GM21381 (cell line): ENCODE data around the gene DBH.

ENCODE experiments used
- ATAC-seq: cut with Tn5 transposase; IDR thresholded peaks from one replicate; pipeline ENCODE4 v1.9.1; 2021; ENCODE audit warnings: mild to moderate bottlenecking, moderate library complexity; ENCODE audit not compliant: unreplicated experiment

Gene DBH

DNA sequence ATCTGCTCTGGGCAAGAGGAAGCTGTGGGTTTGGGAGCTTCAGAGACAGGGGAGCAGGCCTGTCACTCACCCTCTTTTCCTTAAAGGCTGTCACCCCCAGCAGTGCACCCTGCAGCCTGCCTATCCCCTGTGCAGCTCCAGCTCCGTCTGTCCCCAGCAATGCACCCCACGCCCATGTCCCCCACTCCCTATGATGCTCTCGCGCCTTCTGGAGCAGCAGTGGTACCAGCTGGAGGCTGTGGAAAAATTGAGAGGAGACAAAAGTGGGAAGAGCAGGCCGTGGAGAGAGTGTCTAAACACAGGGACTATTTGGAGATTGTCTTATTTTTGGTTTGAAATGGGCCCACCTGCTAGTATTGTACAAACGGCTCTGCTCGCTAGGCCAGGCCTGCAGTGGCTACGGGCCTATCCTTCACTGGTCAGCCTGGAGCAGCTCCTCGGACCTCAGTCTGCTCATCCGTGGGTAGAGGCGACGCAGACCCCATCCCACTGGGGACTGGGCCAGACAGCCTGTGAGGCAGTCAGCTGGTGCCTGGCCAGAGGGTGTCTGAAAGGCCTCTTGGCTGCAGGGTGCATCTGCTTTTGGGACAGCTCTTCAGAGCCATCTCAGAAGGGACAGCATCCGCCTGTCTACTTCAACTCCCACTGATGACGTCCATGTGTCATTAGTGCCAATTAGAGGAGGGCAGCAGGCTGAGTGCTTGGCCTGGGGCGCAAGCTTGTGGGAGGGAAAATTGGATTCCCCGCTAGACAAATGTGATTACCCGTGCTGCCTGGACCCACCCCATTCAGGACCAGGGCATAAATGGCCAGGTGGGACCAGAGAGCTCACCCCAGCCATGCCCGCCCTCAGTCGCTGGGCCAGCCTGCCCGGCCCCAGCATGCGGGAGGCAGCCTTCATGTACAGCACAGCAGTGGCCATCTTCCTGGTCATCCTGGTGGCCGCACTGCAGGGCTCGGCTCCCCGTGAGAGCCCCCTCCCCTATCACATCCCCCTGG lies at the start of gene DBH:
TSS of gene DBH (plus strand) at position 831 of the 999 bp plus-strand sequence. CDS start at position 840, 9 bp downstream.
- no peak for ATAC-seq

DNA sequence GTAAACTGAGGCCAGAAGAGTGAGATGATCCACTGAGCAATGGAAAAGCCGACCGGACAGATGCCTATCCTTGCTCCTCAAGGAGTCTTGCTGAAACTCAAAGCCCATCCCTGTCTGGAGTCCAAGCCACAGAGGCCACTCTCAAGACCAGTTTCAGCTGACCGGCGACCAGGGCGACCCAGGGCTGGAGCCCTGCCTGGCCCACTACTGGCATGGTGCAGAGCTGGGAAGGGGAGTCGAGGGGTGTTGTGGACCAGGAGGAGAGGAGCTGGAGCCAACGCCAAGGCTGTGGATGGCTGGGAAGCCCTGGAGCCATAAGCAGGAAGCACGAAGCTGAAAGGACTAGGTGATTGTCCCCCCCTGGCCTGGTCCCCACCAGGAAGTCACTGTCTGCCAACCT lies 49.1 kb upstream of the DBH start:
- ATAC-seq, result no peak

DNA sequence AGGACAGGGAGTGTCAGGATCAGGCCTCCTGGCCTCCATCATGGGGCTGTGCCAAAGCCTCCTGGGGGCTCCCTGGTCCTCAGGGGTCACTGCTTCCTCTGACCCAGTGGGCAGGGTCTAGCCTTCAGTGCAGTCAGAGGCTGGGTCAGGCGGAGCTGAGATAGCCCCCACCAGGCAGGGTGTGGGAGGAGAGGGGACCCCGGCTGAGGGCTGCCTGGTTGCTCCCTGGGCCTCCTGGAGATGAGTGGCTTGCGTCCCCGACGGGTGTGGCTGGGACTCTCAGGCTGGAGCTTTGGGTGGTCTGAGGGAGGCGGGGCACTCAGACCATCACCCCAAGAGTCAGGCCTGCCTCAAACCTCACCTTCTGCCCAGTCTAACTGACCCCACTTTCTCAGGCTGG lies 48.7 kb upstream of the DBH start:
- no peak for ATAC-seq

DNA sequence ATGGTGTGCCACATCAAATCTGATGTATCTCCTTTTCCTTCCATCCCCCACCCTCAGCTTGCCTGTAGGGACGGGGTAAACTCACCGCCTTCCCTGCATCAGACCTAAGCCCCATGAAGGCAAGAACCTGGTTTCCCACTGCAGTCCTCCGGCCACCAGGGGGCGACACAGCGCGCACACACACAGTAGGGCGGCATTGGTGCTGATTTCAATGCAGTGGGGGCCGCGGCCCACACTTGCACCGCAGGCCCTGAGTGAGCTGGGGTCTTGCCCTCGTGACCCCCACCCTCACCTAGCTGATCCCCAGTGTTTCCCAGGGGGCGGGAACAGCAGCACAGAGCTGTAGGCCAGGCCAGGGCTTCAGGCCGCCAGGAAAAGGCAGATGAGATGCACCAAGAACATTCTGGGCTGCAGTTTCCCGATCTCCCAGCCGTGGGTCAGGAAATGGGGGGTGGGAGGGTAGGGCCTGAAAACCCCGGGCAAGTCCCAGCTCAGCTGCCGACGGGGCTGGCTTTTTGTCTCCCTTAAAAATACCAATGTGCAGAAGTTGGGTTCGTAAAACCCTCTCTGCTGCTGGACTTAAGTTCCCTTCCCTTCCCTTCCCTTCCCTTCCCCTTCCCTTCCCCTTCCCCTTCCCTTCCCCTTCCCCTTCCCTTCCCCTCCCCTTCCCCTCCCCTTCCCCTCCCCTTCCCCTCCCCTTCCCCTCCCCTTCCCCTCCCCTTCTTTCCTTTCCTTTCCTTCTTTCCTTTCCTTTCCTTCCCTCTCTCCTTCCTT lies 46.5 kb upstream of the DBH start:
- ATAC-seq, result no peak

DNA sequence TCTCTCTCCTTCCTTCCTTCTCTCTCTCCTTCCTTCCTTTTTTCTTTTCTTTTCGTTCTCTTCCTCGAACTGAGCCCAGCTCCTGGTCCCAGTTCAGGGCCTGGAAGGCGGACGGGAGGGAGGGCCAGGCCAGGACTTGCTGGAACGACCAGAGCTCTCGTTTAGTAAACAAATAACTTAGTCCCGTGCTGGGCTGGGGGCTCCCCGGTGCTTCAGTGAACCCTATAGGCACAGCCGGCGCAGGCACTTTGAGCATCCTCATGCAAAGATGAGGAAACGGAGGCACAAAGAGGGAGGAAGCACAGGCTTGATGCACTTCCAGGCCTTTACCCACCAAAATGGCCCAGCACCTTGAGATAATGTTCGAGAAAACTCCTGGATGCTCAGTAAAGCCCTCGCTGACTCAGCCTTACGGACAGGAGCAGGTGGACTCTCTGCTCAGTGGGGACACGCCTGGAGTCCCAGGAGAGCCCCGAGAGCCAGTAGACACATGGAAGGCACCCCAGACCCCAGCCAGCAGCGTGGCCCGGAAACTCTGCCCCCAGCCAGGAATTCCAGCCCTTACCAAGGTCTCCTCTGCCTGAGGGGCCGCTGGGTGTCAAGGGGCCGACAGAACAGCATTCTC lies 45.8 kb upstream of the DBH start:
- ATAC-seq, result no peak

DNA sequence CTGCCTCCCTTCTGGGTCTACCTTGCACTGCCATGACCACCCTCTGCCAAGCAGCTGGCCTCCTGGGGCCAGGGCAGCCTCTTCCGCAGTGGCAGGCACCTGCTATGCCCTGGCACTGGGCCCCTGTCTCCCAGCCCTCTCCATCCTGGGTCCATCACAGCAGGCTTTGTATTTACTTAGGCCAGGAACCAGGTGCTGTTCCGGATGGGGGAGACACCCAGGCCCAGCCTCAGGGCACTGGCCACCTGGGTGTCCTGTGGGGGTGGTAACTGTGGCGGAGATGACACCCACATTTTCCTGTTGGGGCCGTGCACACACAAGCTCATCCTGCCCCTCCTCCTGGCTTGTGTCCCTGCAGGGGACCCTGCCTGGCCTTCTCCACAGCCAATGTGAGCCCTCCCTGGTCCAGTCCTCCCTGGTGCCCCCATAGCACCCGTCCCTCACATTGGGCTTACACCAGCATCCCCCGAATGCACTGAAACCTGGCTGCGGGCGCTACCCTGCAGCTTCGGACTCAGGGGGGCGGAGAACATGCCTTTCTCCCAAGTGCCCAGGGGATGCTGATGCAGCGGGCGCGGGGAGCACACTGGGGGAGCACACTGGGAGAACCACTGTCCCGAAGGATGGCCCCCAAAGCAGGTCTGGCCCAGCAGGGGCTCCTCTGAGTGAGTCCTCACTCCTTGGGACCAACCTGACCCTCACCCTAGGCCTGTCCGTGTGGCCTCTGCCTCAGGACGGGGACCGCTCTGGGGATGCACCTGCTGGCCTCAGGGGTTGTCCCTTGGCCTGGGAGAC lies 44.9 kb upstream of the DBH start:
- no peak for ATAC-seq

DNA sequence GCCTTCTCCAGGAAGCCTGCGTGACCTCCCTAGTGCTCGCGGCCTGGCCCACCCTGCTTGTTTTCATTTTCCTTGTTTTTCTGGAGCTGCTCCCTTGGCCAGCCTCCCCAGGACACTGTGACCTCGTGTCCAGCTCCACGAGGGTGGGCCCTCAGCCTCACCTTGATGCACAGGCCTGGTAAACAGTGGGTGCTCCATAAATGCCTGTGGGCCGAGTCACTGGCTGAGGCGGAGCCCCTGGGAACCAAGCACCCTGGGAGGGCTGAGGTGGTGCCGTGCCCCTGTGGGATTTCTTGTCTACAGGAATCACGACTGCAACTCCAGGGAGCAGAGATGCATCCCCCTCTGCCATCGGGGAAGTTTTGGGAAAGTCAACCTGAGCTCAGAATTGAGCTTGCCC lies 44.2 kb upstream of the DBH start:
- no peak for ATAC-seq

DNA sequence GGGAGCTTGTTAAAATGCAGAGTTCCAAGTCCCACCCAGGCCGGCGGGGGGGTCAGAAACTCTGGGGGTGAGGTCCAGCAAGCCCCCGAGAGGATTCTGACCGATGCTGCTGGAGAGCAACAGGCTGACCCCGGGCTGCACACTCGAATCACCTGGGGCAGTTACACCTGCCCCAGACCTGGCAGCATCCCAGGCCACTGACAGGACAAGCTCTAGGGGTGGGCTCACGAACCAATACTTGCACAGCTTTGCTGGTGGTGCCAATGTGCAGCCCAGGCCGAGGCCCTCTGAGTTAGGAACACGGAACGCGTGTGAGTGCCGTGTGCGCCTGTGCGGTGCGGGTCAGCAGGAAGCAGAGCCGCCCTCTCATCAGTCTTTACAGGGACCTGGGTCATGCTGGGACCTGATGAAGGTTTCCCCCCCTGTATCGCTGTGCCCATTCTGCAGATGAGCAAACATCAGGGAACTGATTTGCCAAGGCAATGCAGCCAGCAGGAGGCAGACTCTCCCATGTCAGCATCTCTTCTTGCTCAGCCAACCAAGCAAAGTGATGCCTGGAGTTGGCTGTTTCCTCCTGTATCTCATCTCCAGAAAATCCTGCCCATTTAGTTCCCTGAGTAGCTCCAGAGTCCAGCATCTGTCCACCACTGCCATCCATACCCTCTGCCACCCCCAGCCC lies 43.3 kb upstream of the DBH start:
- no peak for ATAC-seq

DNA sequence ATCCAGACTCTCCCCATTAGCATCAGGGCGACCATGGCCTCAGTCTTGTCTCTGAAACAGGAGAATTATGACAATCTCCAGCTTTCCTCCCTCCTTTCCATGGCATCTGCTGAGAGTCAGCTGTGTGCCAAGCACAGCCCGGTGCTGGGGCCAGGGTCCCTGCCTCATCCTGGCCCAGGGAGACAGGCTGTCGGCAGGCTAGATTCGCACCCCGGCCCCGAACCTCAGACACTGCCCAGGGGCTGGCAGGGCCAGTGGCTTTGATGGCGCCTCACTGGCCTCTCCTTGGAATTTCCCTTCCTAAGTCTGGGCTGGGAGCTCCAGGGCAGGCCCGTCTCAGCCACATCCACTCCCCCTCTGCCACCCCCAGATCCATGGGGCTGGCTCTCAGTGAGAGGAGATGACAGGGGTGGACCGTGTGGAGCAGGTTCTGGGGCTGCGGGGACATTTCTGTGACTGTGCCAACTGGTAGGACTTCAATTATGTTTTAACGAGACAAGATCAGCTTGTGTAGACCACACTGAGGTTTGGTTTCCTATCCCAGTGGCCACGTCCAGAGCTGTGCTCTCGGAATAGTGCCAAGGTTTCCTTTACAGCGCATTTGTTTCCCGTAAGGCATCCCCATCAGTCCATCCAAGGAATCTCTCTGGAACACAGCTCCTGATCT lies 42.4 kb upstream of the DBH start:
- ATAC-seq, result no peak

DNA sequence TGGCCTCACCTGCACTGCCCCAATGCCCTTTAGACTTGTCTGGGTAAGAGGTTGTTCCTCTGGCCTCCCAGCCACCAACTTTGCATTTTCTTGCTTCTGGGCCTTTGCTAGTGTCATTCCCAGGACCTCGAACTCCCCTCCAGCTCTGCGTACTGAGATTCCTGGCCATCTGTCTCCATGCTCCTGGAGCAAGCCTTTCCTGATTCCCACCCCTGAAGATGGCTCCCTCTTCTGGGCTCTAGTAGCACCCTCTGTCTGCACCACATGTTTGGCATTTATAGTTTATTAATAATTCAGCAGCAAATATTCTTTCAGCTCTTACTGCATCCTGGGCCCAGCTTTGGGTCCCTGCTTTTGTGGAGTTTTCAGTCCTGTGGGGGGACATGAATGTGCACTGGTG lies 41.9 kb upstream of the DBH start:
- ATAC-seq, result no peak

DNA sequence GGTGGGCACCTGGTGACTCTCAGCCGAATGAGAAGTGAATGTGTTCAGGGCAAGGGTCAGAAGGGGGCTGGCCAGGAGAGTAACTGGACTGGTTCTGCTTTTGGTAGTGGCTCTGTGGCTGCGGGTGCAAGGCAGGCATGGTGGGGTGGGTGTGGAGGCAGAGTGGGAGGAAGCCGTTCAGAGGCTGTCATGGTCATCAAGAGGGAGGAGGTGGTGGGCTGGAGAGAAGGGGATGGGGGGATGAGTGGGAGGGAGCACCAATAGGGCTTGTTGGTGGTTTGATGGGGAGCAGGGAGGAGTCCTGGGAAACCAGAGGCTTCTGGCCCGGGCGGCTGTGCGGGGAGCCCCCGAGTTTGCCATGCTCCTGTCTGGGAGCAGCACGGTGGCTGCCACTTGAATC lies 40.3 kb upstream of the DBH start:
- no peak for ATAC-seq

DNA sequence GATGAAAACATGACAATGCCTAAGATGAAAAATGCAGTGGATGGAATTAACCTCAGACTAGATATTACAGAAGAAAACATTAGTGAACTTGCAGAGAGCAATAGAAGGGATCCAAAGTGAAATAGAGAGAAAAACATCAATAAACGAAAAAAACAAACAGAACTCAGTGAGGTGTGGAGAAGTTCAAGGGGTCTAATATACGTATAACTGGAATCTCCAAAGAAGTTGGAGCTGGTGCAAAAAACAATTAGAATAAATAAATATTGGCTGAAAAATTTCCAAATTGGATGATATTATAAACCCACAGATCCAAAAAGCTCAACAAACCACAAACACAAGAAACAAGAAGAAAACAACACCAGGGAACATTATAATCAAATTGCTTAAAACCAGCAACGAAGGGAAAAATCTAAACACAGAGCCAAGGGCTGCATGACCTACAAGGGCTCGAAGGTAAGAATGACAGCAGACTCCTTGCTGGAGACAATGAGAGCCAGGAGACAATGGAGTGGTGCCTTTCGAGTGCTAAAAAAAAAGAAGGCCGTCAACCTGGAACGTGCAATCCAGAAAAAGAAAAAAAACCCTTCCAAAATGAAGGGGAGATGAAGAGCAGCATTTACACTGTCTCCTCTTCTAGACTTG lies 38.7 kb upstream of the DBH start:
- no peak for ATAC-seq

DNA sequence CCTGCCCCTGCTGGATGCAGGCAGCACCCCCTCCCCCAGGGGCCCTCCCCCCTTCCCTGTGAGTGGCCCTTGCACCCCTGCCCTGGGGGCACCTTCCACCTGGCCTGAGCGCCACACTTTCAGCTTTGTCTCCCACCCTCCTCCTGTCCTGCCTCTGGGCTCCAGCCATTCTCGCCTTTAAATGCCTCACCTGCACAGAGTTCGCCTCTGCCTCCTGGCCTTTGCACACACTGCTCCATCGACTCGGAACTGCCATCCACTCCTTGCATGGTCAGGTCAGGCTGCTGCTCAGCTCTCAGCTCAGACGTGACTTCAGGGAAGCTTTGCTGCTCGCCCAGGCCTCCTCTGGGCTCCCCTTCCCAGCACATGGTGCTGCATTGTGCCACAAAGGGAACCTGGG lies 37.2 kb upstream of the DBH start:
- ATAC-seq, result no peak

DNA sequence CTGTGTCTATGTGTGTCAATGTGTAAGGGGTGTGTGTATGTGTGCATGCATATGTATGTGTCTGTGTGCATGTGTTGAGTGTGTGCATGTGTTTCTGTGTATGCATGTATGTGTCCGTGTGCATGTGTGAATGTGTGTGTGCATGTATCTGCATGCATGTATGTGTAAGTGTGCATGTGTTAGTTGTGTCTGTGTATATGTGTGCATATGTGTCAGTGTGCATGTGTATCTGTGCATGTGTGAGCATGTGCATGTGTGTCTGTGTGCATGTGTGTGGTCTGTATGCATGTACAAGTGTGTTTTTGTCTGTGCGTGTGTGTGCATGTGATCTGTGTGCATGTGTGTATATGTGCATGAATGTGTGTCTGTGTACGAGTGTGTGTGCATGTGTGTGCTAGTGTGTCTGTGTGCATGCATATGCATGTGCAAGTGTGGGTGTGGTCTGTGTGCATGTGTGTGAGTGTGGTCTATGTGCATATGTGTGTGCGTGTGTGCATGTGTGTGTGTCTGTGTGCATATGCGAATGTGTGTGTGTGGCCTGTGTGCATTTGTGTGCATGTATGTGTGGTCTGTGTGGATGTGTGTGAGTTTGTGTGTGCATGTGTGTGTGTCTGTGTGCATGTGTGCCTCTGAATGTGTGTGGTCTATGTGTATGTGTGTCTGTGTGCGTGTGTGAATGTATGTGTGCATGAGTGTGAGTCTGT lies 36.5 kb upstream of the DBH start:
- no peak for ATAC-seq

DNA sequence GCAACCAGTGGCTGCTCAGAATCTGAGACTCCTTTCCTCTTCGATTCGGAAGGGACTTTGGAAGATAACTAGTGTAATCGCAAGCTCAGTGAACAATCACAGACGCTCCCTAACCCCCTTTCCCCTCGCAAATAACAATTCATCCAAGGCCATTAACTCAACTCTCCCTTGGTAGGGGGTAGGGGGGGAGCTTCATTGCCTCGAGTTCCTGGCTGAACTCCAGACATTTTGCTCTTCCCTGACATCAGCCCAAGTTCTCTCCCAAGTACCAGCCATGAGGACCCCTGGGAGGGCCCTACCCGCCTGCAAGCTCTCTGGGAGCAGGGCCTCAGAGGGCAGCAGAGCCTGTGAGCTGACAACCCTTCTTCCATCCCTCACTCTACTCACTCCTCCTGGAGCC lies 35.4 kb upstream of the DBH start:
- no peak for ATAC-seq

DNA sequence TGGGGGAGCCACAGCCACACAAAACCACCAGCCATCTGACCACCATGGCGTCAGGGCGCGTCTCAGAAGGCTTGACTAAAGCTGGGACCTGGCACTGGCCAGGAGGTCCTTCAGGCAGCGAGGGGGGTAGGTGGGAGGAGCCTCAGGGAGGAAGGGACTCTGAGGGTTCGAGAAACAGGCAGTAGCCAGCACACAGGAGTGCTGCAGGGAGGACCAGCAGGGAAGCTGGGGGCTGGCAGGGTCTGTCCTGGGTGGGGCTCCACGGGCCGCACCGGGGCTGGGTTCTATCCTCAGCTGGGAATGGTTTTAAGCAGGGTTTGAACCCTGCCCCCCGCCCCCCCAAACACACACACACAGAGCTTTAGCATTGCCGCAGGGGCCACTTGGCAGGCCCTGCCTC lies 34.4 kb upstream of the DBH start:
- no peak for ATAC-seq

DNA sequence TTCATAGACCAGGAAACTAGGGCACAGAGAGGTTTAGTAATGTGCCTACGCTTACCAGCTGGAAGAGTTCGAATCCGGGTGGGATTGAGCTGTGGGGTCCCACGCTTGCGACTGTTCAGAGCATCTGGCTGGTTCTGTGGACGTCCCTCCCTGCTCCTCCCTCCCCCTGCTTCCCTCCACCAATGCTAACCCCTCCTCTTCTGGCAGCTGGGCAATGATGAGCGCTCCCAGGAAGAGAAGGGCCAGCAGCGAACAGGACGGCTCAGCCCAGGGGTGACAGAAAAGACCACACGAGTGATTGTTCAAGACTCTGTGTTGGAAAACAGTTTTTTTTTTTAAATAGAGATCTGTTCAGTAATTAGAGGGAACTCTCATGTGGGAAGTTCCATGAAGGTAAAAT lies 33.9 kb upstream of the DBH start:
- ATAC-seq, result no peak

DNA sequence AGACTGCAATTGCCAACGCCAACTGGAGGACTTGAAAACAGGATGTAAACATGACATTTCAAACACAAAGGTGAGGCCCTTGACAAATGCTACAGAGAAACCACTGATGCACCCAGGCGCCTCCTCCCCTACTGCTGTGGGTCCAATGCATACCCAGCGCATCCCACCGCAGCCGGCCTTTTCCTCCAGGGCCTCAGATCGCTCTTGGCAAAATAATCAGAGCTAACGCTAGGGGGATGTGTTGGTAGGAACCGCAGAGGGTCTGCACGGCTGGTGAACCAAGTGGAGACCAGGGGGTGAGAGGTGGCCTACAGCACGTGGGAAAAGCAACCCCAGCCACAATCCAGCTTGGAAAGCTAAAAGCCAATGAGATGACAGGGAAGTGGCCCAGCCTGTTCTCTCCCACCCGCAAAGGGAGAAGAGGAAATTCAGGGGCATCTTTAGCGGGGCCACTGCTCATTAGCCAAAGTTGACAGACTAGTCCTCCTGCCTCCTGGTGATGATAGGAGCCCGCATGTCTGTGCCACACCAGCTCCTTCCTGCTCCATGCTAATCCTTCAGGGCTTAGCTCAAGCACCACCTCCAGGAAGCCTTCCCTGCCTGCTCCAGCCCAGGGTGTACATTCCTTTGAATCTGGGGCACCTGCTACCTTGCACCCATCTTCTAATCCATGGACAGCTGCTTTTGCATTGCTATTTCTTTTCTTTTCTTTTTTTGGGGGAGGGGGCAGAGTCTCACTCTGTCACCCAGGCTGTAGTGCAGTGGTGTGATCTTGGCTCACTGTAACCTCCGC lies 32.8 kb upstream of the DBH start:
- no peak for ATAC-seq
